Liver (tissue), 9 donors: ENCODE data around the gene HENMT1. TPM values are rescaled to one million over a fixed set of nuclear protein-coding genes. Genes with fewer than 3 reads are reported as not detected.
"Not testable (repeated sequence)": the region's sequence is repeated elsewhere in the genome, so short reads cannot be mapped to it uniquely, and the experiment has no call there.

ENCODE experiments used
- DNase-seq: peaks from one replicate; pipeline ENCODE4 v3.0.0-alpha.2; 2017; ENCODE audit warnings: low spot score
- H3K27ac ChIP-seq, 2 donors: one replicate each; pipeline ENCODE4 v1.7.0; 2013; ENCODE audit warnings: inconsistent platforms in 2 of 2, low read length in 2 of 2, control low read depth in 1 of 2, low read depth in 1 of 2, mild to moderate bottlenecking in 1 of 2
- H3K27me3 ChIP-seq, 4 donors: one replicate each; pipeline versions ENCODE4 v1.6.1 to v1.7.0; 2013; ENCODE audit warnings: low read length in 3 of 4, inconsistent platforms in 1 of 4, mild to moderate bottlenecking in 1 of 4, moderate library complexity in 1 of 4; ENCODE audit not compliant: control insufficient read depth in 4 of 4, insufficient read depth in 4 of 4
- H3K36me3 ChIP-seq, 4 donors: one replicate each; pipeline versions ENCODE4 v1.6.1 to v1.7.0; 2013; ENCODE audit warnings: low read length in 3 of 4, mild to moderate bottlenecking in 3 of 4, low read depth in 1 of 4, moderate library complexity in 1 of 4; ENCODE audit not compliant: control insufficient read depth in 4 of 4, insufficient read depth in 3 of 4
- H3K4me1 ChIP-seq, 4 donors: one replicate each; pipeline versions ENCODE4 v1.6.1 to v1.7.0; 2013; ENCODE audit warnings: low read length in 3 of 4, mild to moderate bottlenecking in 3 of 4, moderate library complexity in 1 of 4; ENCODE audit not compliant: control insufficient read depth in 4 of 4, insufficient read depth in 4 of 4
- H3K4me3 ChIP-seq, 3 donors: one replicate each; pipeline versions ENCODE4 v1.6.1 to v1.7.0; 2013; ENCODE audit warnings: low read length in 3 of 3, control low read depth in 1 of 3, low read depth in 1 of 3, mild to moderate bottlenecking in 1 of 3
- H3K9ac ChIP-seq, 2 donors: one replicate each; pipeline ENCODE4 v1.7.0; 2013; ENCODE audit warnings: low read length in 2 of 2, mild to moderate bottlenecking in 2 of 2, moderate library complexity in 2 of 2, control low read depth in 1 of 2, low read depth in 1 of 2
- H3K9me3 ChIP-seq, 4 donors: one replicate each; pipeline versions ENCODE4 v1.6.1 to v1.7.0; 2013; ENCODE audit warnings: low read length in 3 of 4; ENCODE audit not compliant: control insufficient read depth in 4 of 4
- ATF3 ChIP-seq: IDR thresholded peaks from 2 replicates; pipeline ENCODE4 v1.6.1; 2016; ENCODE audit warnings: antibody characterized with exemption
- CTCF ChIP-seq: fragments of 150-350 bp; IDR thresholded peaks from 2 replicates; pipeline ENCODE4 v1.5.1; 2017; ENCODE audit warnings: improper control_type of control experiment, low read depth, low read length; ENCODE audit not compliant: missing input control
- EGR1 ChIP-seq, 2 donors: IDR thresholded peaks; 2 replicates each; pipeline ENCODE4 v1.6.1; 2016 to 2018; ENCODE audit warnings: antibody characterized with exemption in 2 of 2, low read depth in 2 of 2
- FOXA1 ChIP-seq: IDR thresholded peaks from 2 replicates; pipeline ENCODE4 v1.6.1; 2016; ENCODE audit warnings: antibody characterized with exemption
- FOXA2 ChIP-seq: IDR thresholded peaks from 2 replicates; pipeline ENCODE4 v1.6.1; 2016; ENCODE audit warnings: antibody characterized with exemption
- GABPA ChIP-seq, 2 donors: IDR thresholded peaks in 1 of 2; conservative IDR thresholded peaks in 1 of 2; 2 replicates each; pipeline ENCODE4 v1.6.1; 2016; ENCODE audit warnings: antibody characterized with exemption in 2 of 2, mild to moderate bottlenecking in 1 of 2, moderate library complexity in 1 of 2
- HNF4A ChIP-seq, 2 donors: conservative IDR thresholded peaks; 2 replicates each; pipeline ENCODE4 v1.6.1; 2016; ENCODE audit warnings: antibody characterized with exemption in 2 of 2, mild to moderate bottlenecking in 2 of 2
- HNF4G ChIP-seq: IDR thresholded peaks from 2 replicates; pipeline ENCODE4 v1.6.1; 2016; ENCODE audit warnings: antibody characterized with exemption
- JUND ChIP-seq, 2 donors: IDR thresholded peaks; 2 replicates each; pipeline ENCODE4 v1.6.1; 2016; ENCODE audit warnings: antibody characterized with exemption in 2 of 2
- MAX ChIP-seq: IDR thresholded peaks from 2 replicates; pipeline ENCODE4 v1.6.1; 2016; ENCODE audit warnings: antibody characterized with exemption
- NR2F2 ChIP-seq: IDR thresholded peaks from 2 replicates; pipeline ENCODE4 v1.6.1; 2016; ENCODE audit warnings: antibody characterized with exemption
- RAD21 ChIP-seq, 2 donors: IDR thresholded peaks; 2 replicates each; pipeline ENCODE4 v1.6.1; 2016; ENCODE audit warnings: antibody characterized with exemption in 2 of 2, mild to moderate bottlenecking in 2 of 2
- REST ChIP-seq: IDR thresholded peaks from 2 replicates; pipeline ENCODE4 v1.6.1; 2016; ENCODE audit warnings: antibody characterized with exemption, mild to moderate bottlenecking
- RXRA ChIP-seq, 2 donors: IDR thresholded peaks; 2 replicates each; pipeline ENCODE4 v1.6.1; 2017 to 2018; ENCODE audit warnings: antibody characterized with exemption in 2 of 2, mild to moderate bottlenecking in 1 of 2
- SP1 ChIP-seq: IDR thresholded peaks from 2 replicates; pipeline ENCODE4 v1.6.1; 2018; ENCODE audit warnings: antibody characterized with exemption, mild to moderate bottlenecking
- TAF1 ChIP-seq: conservative IDR thresholded peaks from 2 replicates; pipeline ENCODE4 v1.6.1; 2016; ENCODE audit warnings: antibody characterized with exemption, mild to moderate bottlenecking
- YY1 ChIP-seq: IDR thresholded peaks from 2 replicates; pipeline ENCODE4 v1.6.1; 2016; ENCODE audit warnings: antibody characterized with exemption, mild to moderate bottlenecking
- ZBTB33 ChIP-seq: IDR thresholded peaks from 2 replicates; pipeline ENCODE4 v1.6.1; 2016; ENCODE audit warnings: antibody characterized with exemption
- whole genome bisulfite sequencing: extraction: QIAGEN DNeasy Blood & Tissue Kit; methylation state at CpG from one replicate; pipeline ENCODE4 v1.1.7; 2013; 5-methylcytosine and 5-hydroxymethylcytosine counted together
- polyA plus RNA-seq, 2 donors: library from polyadenylated mRNA; stranded (reverse) in 1 of 2; unstranded in 1 of 2; fragments of 200-250 nt in 1 of 2; fragments of >200 nt in 1 of 2; fragmentation: Nextera tagmentation in 1 of 2; extraction: Ambion mirVana in 1 of 2; gene quantifications; one replicate each; pipeline versions ENCODE4 v1.2.1 to v1.2.3, GENCODE V29; 2013 to 2015
- total RNA-seq, 2 donors: library from RNA; depleted of rRNA; stranded (reverse); fragments of >200 nt; gene quantifications; one replicate each; pipeline ENCODE4 v1.2.3, GENCODE V29; 2014
- donor health status: healthy.
- donor health status: healthy.
- donor health status: healthy.
- donor health status: healthy.
- donor health status: healthy.

Gene HENMT1
- total and polyA plus RNA-seq, 4 donors = 0.87 to 7.3 (median 1.1) TPM

GRCh38 chr1:108703939-108704338 is 43.0 kb upstream of the HENMT1 start (continued):
- no peak for TF ChIP-seq ZBTB33
- TF ChIP-seq HNF4A (conservative IDR thresholded peaks at IDR 0.05) = no peak
- TF ChIP-seq NR2F2 = no peak

GRCh38 chr1:108702109-108702508 is 41.2 kb upstream of the HENMT1 start:
- H3K9ac ChIP-seq, H3K4me3 ChIP-seq, H3K27me3 ChIP-seq, H3K4me1 ChIP-seq, DNase-seq, H3K9me3 ChIP-seq, H3K27ac ChIP-seq: not testable (repeated sequence)
- WGBS = 95% methylated on average over 6 of the region's 6 CpGs
- peaks cover 2 to 43% (median 36%) of the 10 kb centered on the region in 4 donors for H3K36me3 ChIP-seq

GRCh38 chr1:108701176-108701849 is 40.4 kb upstream of the HENMT1 start:
- Histone ChIP-seq H3K27ac (no peak overlapping the region), H3K36me3 (peaks cover 4 to 50% (median 42%) of the 10 kb centered on the region in 4 donors), H3K9me3 (no peaks in the 10 kb centered on the region), H3K27me3 (no peaks in the 10 kb centered on the region), H3K4me3 (no peak overlapping the region), H3K4me1 (no peaks in the 10 kb centered on the region), H3K9ac (no peak overlapping the region)
- no peak for DNase-seq
- WGBS = 90% methylated on average over 5 of the region's 5 CpGs
- no peak for TF ChIP-seq CTCF
- no peak for TF ChIP-seq RXRA (IDR thresholded peaks at IDR 0.05)
- no peak for TF ChIP-seq GABPA (IDR thresholded peaks at IDR 0.05 in 1 of 2, conservative IDR thresholded peaks at IDR 0.05 in 1 of 2)
- no peak for TF ChIP-seq REST
- TF ChIP-seq TAF1 = no peak
- no peak for TF ChIP-seq YY1
- no peak for TF ChIP-seq ZBTB33
- no peak for TF ChIP-seq ATF3
- no peak for TF ChIP-seq HNF4G
- no peak for TF ChIP-seq RAD21 (IDR thresholded peaks at IDR 0.05)
- TF ChIP-seq EGR1 (IDR thresholded peaks at IDR 0.05; ENCODE audit: low read depth in 2 of 2) = no peak
- TF ChIP-seq NR2F2 = no peak
- TF ChIP-seq SP1 = no peak
- no peak for TF ChIP-seq HNF4A (conservative IDR thresholded peaks at IDR 0.05)
- TF ChIP-seq FOXA2 = no peak
- TF ChIP-seq FOXA1 = no peak
- no peak for TF ChIP-seq MAX
- no peak for TF ChIP-seq JUND (IDR thresholded peaks at IDR 0.05)
